Breast epithelium (tissue), 3 donors: ENCODE measurements around the gene BCAS3.

Experiments used
- CTCF ChIP-seq, 3 donors: fragments of 450-650 bp; IDR thresholded peaks; one replicate each; pipeline ENCODE4 v1.5.1; 2016 to 2017; ENCODE audit warnings: antibody characterized with exemption in 3 of 3, mild to moderate bottlenecking in 3 of 3, moderate library complexity in 3 of 3
- POLR2A ChIP-seq: fragments of 450-650 bp; IDR thresholded peaks from one replicate; pipeline ENCODE4 v1.6.1; 2016; ENCODE audit warnings: antibody characterized with exemption, mild to moderate bottlenecking, moderate library complexity
- POLR2AphosphoS5 ChIP-seq, 3 donors: sonication (generic); formaldehyde crosslinking; IDR thresholded peaks; one replicate each; pipeline ENCODE4 v1.6.1; 2017; ENCODE audit warnings: antibody characterized with exemption in 3 of 3

GRCh38 chr17:61413661-61414126 lies 736.0 kb downstream of the BCAS3 start:
- TF ChIP-seq CTCF (IDR thresholded peaks at IDR 0.05) (no peak), POLR2A (no peak), POLR2AphosphoS5 (IDR thresholded peaks at IDR 0.05) (no peak)
